Upper lobe of left lung (tissue), 4 donors: ENCODE data around the gene CSF1R.

Source experiments
- CTCF ChIP-seq, 6 experiments: fragments of 450-650 bp in 4 of 6; fragments of 200-600 bp in 2 of 6; sonication (generic) in 2 of 6; IDR thresholded peaks; one replicate each; pipeline ENCODE4 v1.5.1; 2016 to 2019; ENCODE audit warnings: antibody characterized with exemption in 6 of 6
- EP300 ChIP-seq, 4 donors: sonication (generic); formaldehyde crosslinking; IDR thresholded peaks; one replicate each; pipeline ENCODE4 v1.5.1; 2017; ENCODE audit warnings: antibody characterized with exemption in 4 of 4, control low read depth in 2 of 4
- POLR2A ChIP-seq, 4 donors: fragments of 450-650 bp; IDR thresholded peaks; one replicate each; pipeline ENCODE4 v1.5.1; 2016 to 2017; ENCODE audit warnings: antibody characterized with exemption in 4 of 4, mild to moderate bottlenecking in 2 of 4
- POLR2AphosphoS5 ChIP-seq, 2 donors: sonication (generic); formaldehyde crosslinking; IDR thresholded peaks; one replicate each; pipeline ENCODE4 v1.5.1; 2017; ENCODE audit warnings: antibody characterized with exemption in 2 of 2

DNA sequence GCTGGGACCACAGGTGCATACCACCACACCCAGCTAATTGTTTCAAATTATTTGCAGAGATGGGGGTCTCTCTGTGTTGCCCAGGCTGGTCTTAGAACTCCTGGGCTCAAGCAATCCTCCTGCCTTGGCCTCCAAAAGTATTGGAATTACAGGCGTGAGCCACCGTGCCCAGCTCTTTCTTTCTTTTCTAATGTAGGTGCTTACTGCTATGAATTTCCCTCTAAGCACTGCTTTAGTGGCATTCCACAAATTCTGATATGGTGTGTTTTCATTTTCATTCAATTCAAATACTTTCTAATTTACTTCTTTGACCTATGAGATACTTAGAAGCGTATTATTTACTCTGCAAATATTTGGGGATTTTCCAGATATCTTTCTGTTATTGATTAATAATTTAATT lies 70.9 kb downstream of the CSF1R start:
- TF ChIP-seq CTCF (IDR thresholded peaks at IDR 0.05) (no peak), EP300 (IDR thresholded peaks at IDR 0.05) (no peak), POLR2A (IDR thresholded peaks at IDR 0.05) (no peak), POLR2AphosphoS5 (IDR thresholded peaks at IDR 0.05) (no peak)
